SK-N-SH (cell line): ENCODE results near the gene ANKS4B. TPM values are rescaled to one million over a fixed set of nuclear protein-coding genes. Genes with fewer than 3 reads are reported as not detected.

Experiments
- CTCF ChIA-PET: fragments of 300-600, 350-600 bp; formaldehyde crosslinking; extraction: SDS; loops from one replicate; lab custom pipeline; 2021; lab: Yijun Ruan, JAX
- POLR2A ChIA-PET: fragments of 350-600 bp; sonication (Branson Sonifier 250); formaldehyde crosslinking; extraction: SDS; loops from one replicate; lab custom pipeline; 2020; ENCODE audit warnings: antibody characterized with exemption, inconsistent platforms; lab: Yijun Ruan, JAX
- DNase-seq: peaks from one replicate; pipeline ENCODE4 v3.0.0; 2012
- H2AFZ ChIP-seq: fragments of 200-600 bp; sonication (generic); 2 replicates; pipeline ENCODE4 v1.8.1; 2016; ENCODE audit warnings: antibody characterized with exemption, mild to moderate bottlenecking, low read depth
- H3F3A ChIP-seq: fragments of 200-600 bp; sonication (generic); replicated peaks from 2 replicates; pipeline ENCODE3; 2016; ENCODE audit warnings: antibody characterized with exemption, mild to moderate bottlenecking; ENCODE audit not compliant: insufficient read depth
- H3K27ac ChIP-seq, 2 experiments: fragments of 200-500 bp in 1 of 2; fragments of 200-600 bp in 1 of 2; sonication (Bioruptor generic) in 1 of 2; sonication (generic), shearing (Covaris generic) in 1 of 2; 2 replicates each; pipeline versions ENCODE4 v1.5.1 to v1.6.1; 2014 to 2016; ENCODE audit warnings: low read depth in 2 of 2, inconsistent platforms in 1 of 2, low read length in 1 of 2, mild to moderate bottlenecking in 1 of 2, mixed read lengths in 1 of 2
- H3K27me3 ChIP-seq: fragments of 200-600 bp; sonication (generic), shearing (Covaris generic); 2 replicates; pipeline ENCODE4 v1.6.1; 2016; ENCODE audit warnings: mixed run types; ENCODE audit not compliant: insufficient read depth
- H3K36me3 ChIP-seq, 2 experiments: fragments of 200-500 bp in 1 of 2; fragments of 200-600 bp in 1 of 2; sonication (Bioruptor generic) in 1 of 2; sonication (generic) in 1 of 2; replicated peaks in 1 of 2; 2 replicates each; pipeline versions ENCODE3 to v1.5.1; 2014 to 2016; ENCODE audit warnings: low read length in 1 of 2, mild to moderate bottlenecking in 1 of 2; ENCODE audit not compliant: insufficient read depth in 2 of 2, control insufficient read depth in 1 of 2
- H3K4me1 ChIP-seq, 2 experiments: fragments of 200-500 bp in 1 of 2; fragments of 200-600 bp in 1 of 2; sonication (Bioruptor generic) in 1 of 2; sonication (generic), shearing (Covaris generic) in 1 of 2; 2 replicates each; pipeline versions ENCODE4 v1.5.1 to v1.6.1; 2014 to 2016; ENCODE audit warnings: low read depth in 1 of 2, low read length in 1 of 2, mixed run types in 1 of 2; ENCODE audit not compliant: insufficient read depth in 2 of 2, control insufficient read depth in 1 of 2
- H3K4me2 ChIP-seq: fragments of 200-600 bp; sonication (generic), shearing (Covaris generic); 2 replicates; pipeline ENCODE4 v1.6.1; 2017; ENCODE audit warnings: mixed run types
- H3K4me3 ChIP-seq, 2 experiments: fragments of 200-500 bp in 1 of 2; fragments of 200-600 bp in 1 of 2; sonication (Bioruptor generic) in 1 of 2; sonication (generic), shearing (Covaris generic) in 1 of 2; 2 replicates each; pipeline versions ENCODE4 v1.5.1 to v1.8.1; 2014 to 2016; ENCODE audit warnings: low read depth in 2 of 2, inconsistent platforms in 1 of 2, low read length in 1 of 2, mild to moderate bottlenecking in 1 of 2, mixed read lengths in 1 of 2, moderate library complexity in 1 of 2
- H3K79me2 ChIP-seq: fragments of 200-600 bp; sonication (generic); 2 replicates; pipeline ENCODE4 v1.8.1; 2017; ENCODE audit warnings: mild to moderate bottlenecking; ENCODE audit not compliant: insufficient read depth
- H3K9ac ChIP-seq: fragments of 200-600 bp; sonication (generic); 2 replicates; pipeline ENCODE4 v1.6.1; 2017; ENCODE audit warnings: mixed run types
- H3K9me2 ChIP-seq: fragments of 200-600 bp; sonication (generic); 2 replicates; pipeline ENCODE4 v1.6.1; 2017; ENCODE audit warnings: mixed run types
- H3K9me3 ChIP-seq: fragments of 200-600 bp; sonication (generic); 2 replicates; pipeline ENCODE4 v1.6.1; 2017; ENCODE audit warnings: mixed run types, mild to moderate bottlenecking, moderate library complexity
- H4K20me1 ChIP-seq: fragments of 200-600 bp; sonication (generic); 2 replicates; pipeline ENCODE4 v1.6.1; 2017; ENCODE audit warnings: mild to moderate bottlenecking, mixed run types; ENCODE audit not compliant: insufficient read depth
- ELF1 ChIP-seq: IDR thresholded peaks from 2 replicates; pipeline ENCODE4 v1.4.0; 2012
- FOSL2 ChIP-seq: IDR thresholded peaks from 2 replicates; pipeline ENCODE4 v1.4.0; 2012; ENCODE audit warnings: low read depth, mild to moderate bottlenecking, moderate library complexity, borderline replicate concordance
- FOXJ3 ChIP-seq: sonication (generic); formaldehyde crosslinking; IDR thresholded peaks from 2 replicates; pipeline ENCODE4 v1.5.1; 2020; ENCODE audit warnings: mild to moderate bottlenecking, missing genetic modification reagents
- FOXM1 ChIP-seq: IDR thresholded peaks from 2 replicates; pipeline ENCODE4 v1.4.0; 2012; ENCODE audit warnings: low read depth, mild to moderate bottlenecking
- GABPA ChIP-seq: IDR thresholded peaks from 2 replicates; pipeline ENCODE4 v1.4.0; 2012; ENCODE audit warnings: low read depth, mild to moderate bottlenecking
- MXI1 ChIP-seq: IDR thresholded peaks from 2 replicates; pipeline ENCODE4 v1.6.1; 2012; ENCODE audit warnings: mild to moderate bottlenecking, low read depth, low read length, improper control_type of control experiment
- NFIC ChIP-seq: IDR thresholded peaks from 2 replicates; pipeline ENCODE4 v1.4.0; 2012; ENCODE audit warnings: borderline replicate concordance
- RAD21 ChIP-seq: IDR thresholded peaks from 2 replicates; pipeline ENCODE4 v1.6.1; 2012; ENCODE audit warnings: mild to moderate bottlenecking, low read length
- RCOR1 ChIP-seq: fragments of 150-350 bp; IDR thresholded peaks from 2 replicates; pipeline ENCODE4 v1.6.1; 2017; ENCODE audit warnings: antibody characterized with exemption, low read length
- RFX5 ChIP-seq: IDR thresholded peaks from 2 replicates; pipeline ENCODE4 v1.6.1; 2012; ENCODE audit warnings: mild to moderate bottlenecking, improper control_type of control experiment, low read length
- RXRA ChIP-seq: IDR thresholded peaks from 2 replicates; pipeline ENCODE4 v1.4.0; 2012; ENCODE audit warnings: low read depth, mild to moderate bottlenecking, borderline replicate concordance
- TCF12 ChIP-seq: IDR thresholded peaks from 2 replicates; pipeline ENCODE4 v1.4.0; 2012
- TEAD4 ChIP-seq: IDR thresholded peaks from 2 replicates; pipeline ENCODE4 v1.4.0; 2012; ENCODE audit warnings: mild to moderate bottlenecking, borderline replicate concordance; ENCODE audit not compliant: insufficient read depth
- WGBS: methylation state at CpG from one replicate; pipeline ENCODE4 v1.1.6; 2017; ENCODE audit warnings: low lambda C conversion rate; 5-methylcytosine and 5-hydroxymethylcytosine counted together
- polyA plus RNA-seq, 3 experiments: library from polyadenylated mRNA; depleted of rRNA; stranded (reverse); fragments of >200 nt; gene quantifications; 2 replicates each; pipeline ENCODE4 v1.2.3, GENCODE V29; 2012
- TF ChIP-seq, protein P1 (sequence below): IDR thresholded peaks from 2 replicates; pipeline ENCODE4 v1.6.1; 2012; ENCODE audit warnings: mild to moderate bottlenecking, low read depth, low read length, moderate library complexity
- TF ChIP-seq, protein P2 (sequence below): IDR thresholded peaks from 2 replicates; pipeline ENCODE4 v1.4.0; 2012; ENCODE audit warnings: low read depth
- TF ChIP-seq, protein P3 (sequence below): fragments of 150-350 bp; IDR thresholded peaks from 2 replicates; pipeline ENCODE4 v1.6.1; 2016; ENCODE audit warnings: mild to moderate bottlenecking, low read depth, low read length
- TF ChIP-seq, protein P4 (sequence below): IDR thresholded peaks from 2 replicates; pipeline ENCODE4 v1.4.0; 2012; ENCODE audit warnings: low read depth, borderline replicate concordance

Gene ANKS4B
- polyA plus RNA-seq, 1 of the 3 experiments (the other 2 are of a cell fraction): not detected

DNA sequence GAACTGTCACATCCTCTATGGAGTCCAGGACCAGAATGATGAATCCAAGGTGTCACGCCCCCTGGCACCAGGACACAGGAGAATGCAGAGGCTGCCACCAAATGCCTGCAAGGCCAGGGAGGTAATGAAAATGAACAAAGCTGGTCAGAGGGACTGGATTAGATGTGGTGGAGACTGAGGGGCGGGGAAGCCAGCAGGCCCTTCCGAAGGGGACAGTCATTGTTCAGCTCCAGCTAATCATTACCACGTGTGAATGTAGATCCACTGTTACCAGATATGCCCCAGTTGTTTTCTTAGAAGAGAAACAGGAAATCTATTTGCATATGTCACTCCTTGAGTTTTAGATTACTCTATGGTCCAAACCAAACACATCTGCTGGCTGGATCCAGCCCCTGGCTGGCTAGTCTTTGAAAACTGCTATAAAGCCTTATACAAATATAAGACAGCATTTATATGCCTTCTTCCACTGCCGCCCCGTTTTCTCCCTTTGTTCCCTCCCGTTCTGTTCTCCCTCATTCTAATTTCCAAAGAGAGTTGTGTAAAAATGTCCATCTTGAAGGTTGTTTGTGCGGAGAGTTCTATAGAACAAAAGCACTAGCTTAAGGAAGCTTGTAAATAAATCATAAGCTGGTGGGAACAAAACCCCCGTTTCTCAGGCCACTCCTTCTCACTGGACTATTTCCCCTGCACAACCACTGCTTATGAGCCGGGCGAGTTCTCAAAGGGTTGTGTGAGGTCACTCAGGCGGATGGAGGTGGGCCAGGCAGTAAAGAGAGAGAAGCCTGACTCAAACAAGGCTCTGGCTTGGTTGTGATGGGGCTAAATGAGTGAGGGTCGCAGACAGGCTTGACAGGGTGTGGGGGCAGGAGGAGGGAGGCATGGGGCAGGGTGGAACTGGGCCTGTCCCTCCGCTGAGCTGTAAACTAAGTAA lies 30.4 kb downstream of the ANKS4B start (continued):
- TF ChIP-seq, protein P1, sequence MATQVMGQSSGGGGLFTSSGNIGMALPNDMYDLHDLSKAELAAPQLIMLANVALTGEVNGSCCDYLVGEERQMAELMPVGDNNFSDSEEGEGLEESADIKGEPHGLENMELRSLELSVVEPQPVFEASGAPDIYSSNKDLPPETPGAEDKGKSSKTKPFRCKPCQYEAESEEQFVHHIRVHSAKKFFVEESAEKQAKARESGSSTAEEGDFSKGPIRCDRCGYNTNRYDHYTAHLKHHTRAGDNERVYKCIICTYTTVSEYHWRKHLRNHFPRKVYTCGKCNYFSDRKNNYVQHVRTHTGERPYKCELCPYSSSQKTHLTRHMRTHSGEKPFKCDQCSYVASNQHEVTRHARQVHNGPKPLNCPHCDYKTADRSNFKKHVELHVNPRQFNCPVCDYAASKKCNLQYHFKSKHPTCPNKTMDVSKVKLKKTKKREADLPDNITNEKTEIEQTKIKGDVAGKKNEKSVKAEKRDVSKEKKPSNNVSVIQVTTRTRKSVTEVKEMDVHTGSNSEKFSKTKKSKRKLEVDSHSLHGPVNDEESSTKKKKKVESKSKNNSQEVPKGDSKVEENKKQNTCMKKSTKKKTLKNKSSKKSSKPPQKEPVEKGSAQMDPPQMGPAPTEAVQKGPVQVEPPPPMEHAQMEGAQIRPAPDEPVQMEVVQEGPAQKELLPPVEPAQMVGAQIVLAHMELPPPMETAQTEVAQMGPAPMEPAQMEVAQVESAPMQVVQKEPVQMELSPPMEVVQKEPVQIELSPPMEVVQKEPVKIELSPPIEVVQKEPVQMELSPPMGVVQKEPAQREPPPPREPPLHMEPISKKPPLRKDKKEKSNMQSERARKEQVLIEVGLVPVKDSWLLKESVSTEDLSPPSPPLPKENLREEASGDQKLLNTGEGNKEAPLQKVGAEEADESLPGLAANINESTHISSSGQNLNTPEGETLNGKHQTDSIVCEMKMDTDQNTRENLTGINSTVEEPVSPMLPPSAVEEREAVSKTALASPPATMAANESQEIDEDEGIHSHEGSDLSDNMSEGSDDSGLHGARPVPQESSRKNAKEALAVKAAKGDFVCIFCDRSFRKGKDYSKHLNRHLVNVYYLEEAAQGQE: no peak
- TF ChIP-seq, protein P2, sequence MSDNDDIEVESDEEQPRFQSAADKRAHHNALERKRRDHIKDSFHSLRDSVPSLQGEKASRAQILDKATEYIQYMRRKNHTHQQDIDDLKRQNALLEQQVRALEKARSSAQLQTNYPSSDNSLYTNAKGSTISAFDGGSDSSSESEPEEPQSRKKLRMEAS: no peak
- TF ChIP-seq RXRA (no peak), FOXM1 (no peak), FOSL2 (no peak), TEAD4 (no peak), NFIC (no peak), ELF1 (no peak), TCF12 (peak; percentile 43; the same call in 1 of the 2 replicates), RAD21 (peak; percentile 12)

DNA sequence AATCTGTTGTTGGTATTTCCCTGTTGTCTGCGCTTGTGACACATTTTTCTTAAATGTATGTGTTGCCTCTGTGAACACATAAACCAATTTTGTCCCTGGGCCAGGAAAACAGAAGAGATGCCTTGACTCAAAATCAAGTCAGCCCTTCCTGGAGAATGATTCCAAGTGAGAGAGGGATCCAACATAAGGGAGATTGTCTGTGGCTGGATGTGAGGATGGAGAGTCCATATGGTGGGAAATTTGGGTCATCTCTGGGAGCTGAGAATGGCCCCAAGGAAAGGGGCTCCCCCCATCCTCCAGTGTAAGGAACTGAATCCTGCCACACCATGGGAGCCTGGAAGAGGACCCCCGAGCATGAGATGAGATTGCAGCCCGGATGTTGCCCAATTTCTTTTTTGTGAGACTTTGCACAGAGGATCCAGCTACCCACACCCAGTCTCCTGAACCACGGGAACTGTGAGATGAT lies 31.1 kb downstream of the ANKS4B start:
- no peaks in the 10 kb centered on the region for H3K79me2 ChIP-seq
- peaks cover 3 to 14% of the 10 kb centered on the region in 2 experiments; a peak in 2 of 4 replicates for H3K4me1 ChIP-seq
- no peak overlapping the region for H3K9ac ChIP-seq
- ChIA-PET CTCF (interaction anchor here (1.5 to 2.8 kb wide), 4 partner anchors 11 to 76 kb away, joined by 5 to 10 read pairs (median 7); partner anchors contain the start of gene CRYM), POLR2A (no interaction called here)
- 85% methylated on average over 4 of the region's 4 CpGs for WGBS
- no peak overlapping the region for H2AFZ ChIP-seq
- no peaks in the 10 kb centered on the region for H4K20me1 ChIP-seq
- H3K4me3 ChIP-seq: no peak overlapping the region
- no peaks in the 10 kb centered on the region; the same call in 1 of the 2 replicates for H3K27me3 ChIP-seq
- H3K36me3 ChIP-seq: no peaks in the 10 kb centered on the region
- no peaks in the 10 kb centered on the region for H3K9me3 ChIP-seq
- H3K9me2 ChIP-seq: no peaks in the 10 kb centered on the region
- no peak overlapping the region for H3K4me2 ChIP-seq
- no peak for DNase-seq
- peak overlapping the region in 1 of 2 experiments; percentile 82; a peak in 2 of 4 replicates for H3K27ac ChIP-seq
- H3F3A ChIP-seq: no peaks in the 10 kb centered on the region
- no peak for TF ChIP-seq RCOR1
- no peak for TF ChIP-seq MXI1
- no peak for TF ChIP-seq RXRA
- no peak for TF ChIP-seq ELF1
- TF ChIP-seq, protein P3, sequence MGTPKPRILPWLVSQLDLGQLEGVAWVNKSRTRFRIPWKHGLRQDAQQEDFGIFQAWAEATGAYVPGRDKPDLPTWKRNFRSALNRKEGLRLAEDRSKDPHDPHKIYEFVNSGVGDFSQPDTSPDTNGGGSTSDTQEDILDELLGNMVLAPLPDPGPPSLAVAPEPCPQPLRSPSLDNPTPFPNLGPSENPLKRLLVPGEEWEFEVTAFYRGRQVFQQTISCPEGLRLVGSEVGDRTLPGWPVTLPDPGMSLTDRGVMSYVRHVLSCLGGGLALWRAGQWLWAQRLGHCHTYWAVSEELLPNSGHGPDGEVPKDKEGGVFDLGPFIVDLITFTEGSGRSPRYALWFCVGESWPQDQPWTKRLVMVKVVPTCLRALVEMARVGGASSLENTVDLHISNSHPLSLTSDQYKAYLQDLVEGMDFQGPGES: no peak
- TF ChIP-seq RFX5: no peak
- no peak for TF ChIP-seq FOXJ3 (CRISPR knock-in tag)
- TF ChIP-seq, protein P4, sequence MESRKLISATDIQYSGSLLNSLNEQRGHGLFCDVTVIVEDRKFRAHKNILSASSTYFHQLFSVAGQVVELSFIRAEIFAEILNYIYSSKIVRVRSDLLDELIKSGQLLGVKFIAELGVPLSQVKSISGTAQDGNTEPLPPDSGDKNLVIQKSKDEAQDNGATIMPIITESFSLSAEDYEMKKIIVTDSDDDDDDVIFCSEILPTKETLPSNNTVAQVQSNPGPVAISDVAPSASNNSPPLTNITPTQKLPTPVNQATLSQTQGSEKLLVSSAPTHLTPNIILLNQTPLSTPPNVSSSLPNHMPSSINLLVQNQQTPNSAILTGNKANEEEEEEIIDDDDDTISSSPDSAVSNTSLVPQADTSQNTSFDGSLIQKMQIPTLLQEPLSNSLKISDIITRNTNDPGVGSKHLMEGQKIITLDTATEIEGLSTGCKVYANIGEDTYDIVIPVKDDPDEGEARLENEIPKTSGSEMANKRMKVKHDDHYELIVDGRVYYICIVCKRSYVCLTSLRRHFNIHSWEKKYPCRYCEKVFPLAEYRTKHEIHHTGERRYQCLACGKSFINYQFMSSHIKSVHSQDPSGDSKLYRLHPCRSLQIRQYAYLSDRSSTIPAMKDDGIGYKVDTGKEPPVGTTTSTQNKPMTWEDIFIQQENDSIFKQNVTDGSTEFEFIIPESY: no peak
- no peak for TF ChIP-seq GABPA
- TF ChIP-seq, protein P1: no peak
- TF ChIP-seq TEAD4: no peak
